Right lobe of liver (tissue), 4 donors: ENCODE results near the gene USP40.

ENCODE experiments used
- POLR2A ChIP-seq: fragments of 450-650 bp; IDR thresholded peaks from one replicate; pipeline ENCODE4 v1.6.1; 2017; ENCODE audit warnings: antibody characterized with exemption, mild to moderate bottlenecking
- TF ChIP-seq, protein P1 (sequence below), 4 donors: fragments of 200-600 bp in 3 of 4; fragments of 450-650 bp in 1 of 4; IDR thresholded peaks; one replicate each; pipeline versions ENCODE4 v1.5.1 to v1.8.0; 2016 to 2022; ENCODE audit warnings: antibody characterized with exemption in 4 of 4, mild to moderate bottlenecking in 2 of 4
- donor health status: DM: no; HTN: no; CAD: no.
- donor health status: DM: no; HTN: no; CAD: no.
- donor health status: DM: no; HTN: yes; CAD: no.

DNA sequence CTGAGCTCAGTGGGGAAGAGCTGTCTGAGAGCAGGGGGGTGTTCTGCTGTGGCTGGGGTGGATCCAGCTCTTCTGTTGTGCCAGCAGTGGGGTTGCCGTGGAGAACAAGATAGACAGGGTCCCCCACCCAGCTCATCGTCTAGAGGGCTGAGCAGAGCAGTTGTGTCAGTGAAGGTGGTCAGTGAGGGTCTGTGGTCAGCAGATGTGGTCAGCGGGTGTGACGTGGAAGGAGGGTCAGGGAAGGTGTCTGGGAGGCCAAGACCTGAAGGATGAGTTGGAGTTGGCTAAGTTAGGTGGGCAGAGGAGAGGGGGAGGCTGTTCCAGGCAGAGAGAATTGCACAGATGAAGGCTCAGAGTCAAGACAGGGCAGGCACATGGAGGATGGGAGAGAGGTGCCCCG is 109.2 kb downstream of the USP40 start:
- TF ChIP-seq, protein P1, sequence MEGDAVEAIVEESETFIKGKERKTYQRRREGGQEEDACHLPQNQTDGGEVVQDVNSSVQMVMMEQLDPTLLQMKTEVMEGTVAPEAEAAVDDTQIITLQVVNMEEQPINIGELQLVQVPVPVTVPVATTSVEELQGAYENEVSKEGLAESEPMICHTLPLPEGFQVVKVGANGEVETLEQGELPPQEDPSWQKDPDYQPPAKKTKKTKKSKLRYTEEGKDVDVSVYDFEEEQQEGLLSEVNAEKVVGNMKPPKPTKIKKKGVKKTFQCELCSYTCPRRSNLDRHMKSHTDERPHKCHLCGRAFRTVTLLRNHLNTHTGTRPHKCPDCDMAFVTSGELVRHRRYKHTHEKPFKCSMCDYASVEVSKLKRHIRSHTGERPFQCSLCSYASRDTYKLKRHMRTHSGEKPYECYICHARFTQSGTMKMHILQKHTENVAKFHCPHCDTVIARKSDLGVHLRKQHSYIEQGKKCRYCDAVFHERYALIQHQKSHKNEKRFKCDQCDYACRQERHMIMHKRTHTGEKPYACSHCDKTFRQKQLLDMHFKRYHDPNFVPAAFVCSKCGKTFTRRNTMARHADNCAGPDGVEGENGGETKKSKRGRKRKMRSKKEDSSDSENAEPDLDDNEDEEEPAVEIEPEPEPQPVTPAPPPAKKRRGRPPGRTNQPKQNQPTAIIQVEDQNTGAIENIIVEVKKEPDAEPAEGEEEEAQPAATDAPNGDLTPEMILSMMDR (IDR thresholded peaks at IDR 0.05) = no peak
- TF ChIP-seq POLR2A = no peak
